ENCODE measurements around the gene NOP9. TPM values are rescaled to one million over a fixed set of nuclear protein-coding genes. Genes with fewer than 3 reads are reported as not detected.

Gene NOP9
- total and polyA plus RNA-seq, 7 donors, result 7.8 to 29.0 (median 14.6) TPM

- no peak for DNase-seq
- WGBS, 2 donors, result 95 to 96% methylated on average over 3 of the region's 3 CpGs
- peaks cover 16 to 59% (median 26%) of the 10 kb centered on the region in 4 donors for H3K36me3 ChIP-seq
- peaks cover 0 to 3% (median 0%) of the 10 kb centered on the region in 4 donors for H3K4me1 ChIP-seq
- H3K27me3 ChIP-seq, result no peaks in the 10 kb centered on the region
- no peaks in the 10 kb centered on the region for H3K9me3 ChIP-seq
- intact Hi-C loops (cut with DNase I), result no loop called here
- no peak overlapping the region for H3K4me3 ChIP-seq
- no peak for TF ChIP-seq CTCF (IDR thresholded peaks at IDR 0.05)
- TF ChIP-seq POLR2A (IDR thresholded peaks at IDR 0.05), result no peak
- TF ChIP-seq EP300 (IDR thresholded peaks at IDR 0.05), result no peak
- TF ChIP-seq POLR2AphosphoS5 (IDR thresholded peaks at IDR 0.05), result no peak
- no peak overlapping the region for H3K27ac ChIP-seq
Observed at GRCh38 chr14:24291446-24292117, 8.1 kb upstream of the NOP9 start.

GRCh38 chr14:24292118-24292807 is 7.4 kb upstream of the NOP9 start:
- no peak for TF ChIP-seq EP300 (IDR thresholded peaks at IDR 0.05)
- no peak for DNase-seq
- H3K27me3 ChIP-seq, result no peaks in the 10 kb centered on the region
- H3K36me3 ChIP-seq, result peaks cover 16 to 59% (median 27%) of the 10 kb centered on the region in 4 donors
- no peak overlapping the region for H3K27ac ChIP-seq
- WGBS, 2 donors, result 96% methylated on average over 11 of the region's 11 CpGs
- peaks cover 0 to 5% (median 0%) of the 10 kb centered on the region in 4 donors for H3K4me1 ChIP-seq
- H3K9me3 ChIP-seq, result no peaks in the 10 kb centered on the region
- H3K4me3 ChIP-seq, result no peak overlapping the region
- intact Hi-C loops (cut with DNase I), result no loop called here

- intact Hi-C loops (cut with DNase I), result no loop called here
- Histone ChIP-seq H3K36me3 (peaks cover 16 to 59% (median 27%) of the 10 kb centered on the region in 4 donors), H3K4me1 (peaks cover 0 to 5% (median 2%) of the 10 kb centered on the region in 4 donors), H3K9me3 (no peaks in the 10 kb centered on the region), H3K27me3 (no peaks in the 10 kb centered on the region), H3K27ac (no peak overlapping the region), H3K4me3 (no peak overlapping the region)
- TF ChIP-seq EP300 (IDR thresholded peaks at IDR 0.05) (no peak), POLR2A (IDR thresholded peaks at IDR 0.05) (no peak), CTCF (IDR thresholded peaks at IDR 0.05) (no peak), POLR2AphosphoS5 (IDR thresholded peaks at IDR 0.05) (no peak)
- 98 to 99% methylated on average over 2 of the region's 2 CpGs for WGBS, 2 donors
- DNase-seq, result no peak
Observed at GRCh38 chr14:24293525-24293924, 6.1 kb upstream of the NOP9 start.

- H3K4me1 ChIP-seq, result peaks cover 0 to 30% (median 24%) of the 10 kb centered on the region in 4 donors
- peaks cover 6 to 39% (median 15%) of the 10 kb centered on the region in 4 donors for H3K36me3 ChIP-seq
- no peaks in the 10 kb centered on the region for H3K9me3 ChIP-seq
- peak overlapping the region in 2 of 4 donors; percentile 22 to 47 for H3K27ac ChIP-seq
- WGBS, 2 donors, result 65 to 70% methylated on average over 12 of the region's 12 CpGs
- intact Hi-C loops (cut with DNase I), result loop anchor here (1.0 kb wide), 1 partner anchor 53 kb away; no protein-coding TSS in a partner anchor
- H3K4me3 ChIP-seq, result no peak overlapping the region
- DNase-seq, result peak; percentile 73
- H3K27me3 ChIP-seq, result no peaks in the 10 kb centered on the region
- TF ChIP-seq CTCF (IDR thresholded peaks at IDR 0.05), result peak; percentile 11 to 64 (median 54)
- TF ChIP-seq POLR2A (IDR thresholded peaks at IDR 0.05), result no peak
- TF ChIP-seq POLR2AphosphoS5 (IDR thresholded peaks at IDR 0.05), result peak in 1 of 4 donors; percentile 21
Observed at GRCh38 chr14:24296341-24297157, 3.1 kb upstream of the NOP9 start.

All from sigmoid colon (tissue), 7 donors.